Measurements from ENCODE around the gene PGR.

GRCh38 chr11:101035872-101036271 lies 93.7 kb downstream of the PGR start:
- TF ChIP-seq CTCF (conservative IDR thresholded peaks at IDR 0.05) (no peak), EZH2 (IDR thresholded peaks at IDR 0.05; ENCODE audit: low read depth) (no peak)

All from PC-9 (cell line).